GM21786 (cell line): Measurements from ENCODE around the gene ZNF786.
A peak's percentile ranks its signal among the peaks of the same experiment; 100 is the strongest.
"Not testable (repeated sequence)": the region's sequence is repeated elsewhere in the genome, so short reads cannot be mapped to it uniquely, and the experiment has no call there.

ENCODE experiments used
- ATAC-seq: cut with Tn5 transposase; IDR thresholded peaks from one replicate; pipeline ENCODE4 v1.9.1; 2021; ENCODE audit not compliant: unreplicated experiment

Gene ZNF786

DNA sequence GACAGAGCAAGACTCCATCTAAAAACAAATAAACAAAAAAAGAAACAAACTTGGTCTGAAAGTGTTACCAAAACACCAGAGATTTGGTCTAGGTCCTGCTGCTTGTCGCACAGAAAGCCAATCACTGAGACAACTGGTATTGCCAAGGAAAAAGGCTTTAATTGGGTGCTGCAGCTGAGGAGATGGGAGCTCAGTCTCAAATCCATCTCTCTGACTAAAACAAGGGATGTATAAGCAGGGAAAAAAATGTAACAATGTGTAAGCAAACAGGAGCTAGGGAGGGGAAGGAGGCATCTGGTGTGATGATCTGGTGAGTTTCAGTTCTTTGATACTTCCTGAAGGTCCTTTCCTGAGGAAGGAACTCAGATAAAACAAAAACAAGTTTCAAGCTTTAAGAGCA is 53.8 kb downstream of the ZNF786 start:
- ATAC-seq = no peak

GRCh38 chr7:149031353-149031910 is 59.1 kb downstream of the ZNF786 start:
- no peak for ATAC-seq

- not testable (repeated sequence) for ATAC-seq
Measured at GRCh38 chr7:149030439-149030838, 60.1 kb downstream of the ZNF786 start.

DNA sequence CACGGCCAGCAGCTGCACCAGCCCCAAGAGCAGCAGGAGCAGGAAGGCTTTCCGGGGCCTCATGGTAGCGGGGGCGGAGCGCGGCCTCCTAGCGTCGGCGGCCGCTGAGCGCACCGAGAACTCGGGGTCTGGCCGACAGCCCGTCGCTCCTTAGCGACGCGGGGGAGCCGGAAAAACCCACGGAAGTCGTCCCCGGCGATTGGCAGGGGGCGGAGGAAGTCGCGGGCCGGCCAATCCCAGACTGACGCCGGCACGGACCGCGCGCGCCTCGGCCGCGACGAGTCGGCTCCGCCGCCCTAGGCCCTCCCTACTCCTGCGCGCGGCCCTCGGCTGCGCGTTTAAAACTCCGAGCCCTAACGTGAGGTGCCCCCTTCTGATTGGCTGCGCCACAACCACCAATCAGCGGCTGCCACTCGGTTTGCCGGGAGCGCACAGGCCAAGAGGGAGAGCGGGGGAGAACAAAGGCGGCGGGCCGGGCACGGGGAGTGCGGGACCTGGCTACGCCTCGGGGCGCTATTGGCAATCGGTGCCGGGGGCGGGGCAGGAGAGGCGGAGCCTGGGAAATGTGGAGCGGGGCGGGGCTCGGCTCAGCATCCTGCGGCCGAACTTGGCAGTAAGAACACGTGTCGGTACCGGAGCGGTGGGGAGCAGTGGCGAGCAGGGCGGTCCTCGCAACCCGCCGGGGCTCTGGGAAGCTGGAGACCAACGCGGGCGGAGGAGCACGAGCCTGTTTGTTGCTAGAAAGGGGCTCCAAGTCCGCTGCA is 62.0 kb downstream of the ZNF786 start, which contains the start of gene PDIA4:
Gene PDIA4, minus strand, starts transcription at position 160 of the 764 bp plus-strand sequence. Its CDS starts 97 bp downstream, at position 63.
- ATAC-seq = peak; percentile 88

- no peak for ATAC-seq
Measured at GRCh38 chr7:149027611-149028345, 62.7 kb downstream of the ZNF786 start.

DNA sequence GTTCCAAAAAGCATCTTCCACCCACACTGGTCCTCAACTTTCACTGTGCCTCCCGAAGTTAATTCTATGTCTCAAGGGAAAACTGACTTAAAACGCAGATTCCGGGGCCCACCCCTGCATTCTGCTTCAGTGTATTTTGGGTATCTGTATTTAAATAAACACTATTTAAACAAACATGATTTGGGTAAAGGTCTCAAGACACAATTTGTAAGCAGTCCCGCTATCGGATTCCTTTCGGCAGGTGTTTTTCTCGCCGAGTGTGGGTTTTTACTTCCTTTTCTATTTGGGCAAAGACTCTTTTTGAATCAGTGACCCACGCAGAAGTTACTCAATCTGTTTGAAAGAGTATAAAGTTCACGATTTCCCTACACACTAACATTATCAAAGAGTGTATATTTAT is 63.5 kb downstream of the ZNF786 start:
- ATAC-seq = no peak

GRCh38 chr7:149023662-149024061 is 66.9 kb downstream of the ZNF786 start:
- ATAC-seq = no peak

DNA sequence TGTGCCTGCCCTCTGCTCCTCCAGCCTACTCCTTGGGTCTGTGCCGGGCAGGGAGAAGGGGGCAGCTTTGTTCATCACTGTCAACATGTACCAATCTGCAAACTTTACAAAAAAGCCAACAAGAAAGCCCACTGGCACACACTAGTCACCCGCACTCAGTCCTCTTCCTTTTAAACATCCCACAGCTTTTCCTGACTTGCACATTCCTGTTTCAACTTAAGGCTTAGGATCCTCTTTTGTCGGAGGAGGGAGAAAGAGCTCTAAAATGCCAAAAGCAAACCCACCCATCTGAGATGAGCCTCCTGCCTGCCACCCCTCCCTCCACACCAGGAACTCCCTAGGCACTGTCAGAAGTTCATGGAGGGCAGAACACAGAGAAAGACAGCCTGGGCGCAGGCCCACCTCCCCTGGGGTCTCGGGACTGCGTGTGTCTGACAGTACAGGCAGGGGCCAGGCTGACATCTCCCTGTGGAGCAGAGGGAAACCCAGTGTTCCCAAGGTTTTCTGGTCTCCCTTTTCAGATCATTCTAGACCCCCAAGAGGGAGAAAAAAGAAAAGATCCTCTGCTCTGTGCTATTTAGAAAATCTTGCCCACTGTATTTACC is 67.7 kb downstream of the ZNF786 start:
- no peak for ATAC-seq

GRCh38 chr7:149021725-149022062 is 68.8 kb downstream of the ZNF786 start:
- no peak for ATAC-seq

GRCh38 chr7:149020483-149020882 is 70.0 kb downstream of the ZNF786 start:
- ATAC-seq = no peak
